Esophagus squamous epithelium (tissue), 5 donors: ENCODE results near the gene AK3. TPM values are rescaled to one million over a fixed set of nuclear protein-coding genes. Genes with fewer than 3 reads are reported as not detected.
A peak's percentile ranks its signal among the peaks of the same experiment; 100 is the strongest.

Experiments used
- DNase-seq: peaks from one replicate; lab custom pipeline; 2025; lab: John Stamatoyannopoulos, UW
- H3K27ac ChIP-seq, 4 donors: fragments of 200-600 bp; sonication (generic); one replicate each; pipeline ENCODE4 v1.5.1; 2016 to 2019; ENCODE audit warnings: mild to moderate bottlenecking in 1 of 4
- H3K27me3 ChIP-seq, 4 donors: fragments of 200-600 bp; sonication (generic); 1 replicate in 3 of 4; 2 replicates in 1 of 4; pipeline versions ENCODE4 v1.5.1 to v1.6.0; 2017 to 2021; ENCODE audit warnings: antibody characterized with exemption in 1 of 4
- H3K36me3 ChIP-seq, 3 donors: fragments of 200-600 bp; sonication (generic); one replicate each; pipeline ENCODE4 v1.5.1; 2016 to 2019
- H3K4me1 ChIP-seq, 3 donors: fragments of 200-600 bp; sonication (generic); one replicate each; pipeline ENCODE4 v1.5.1; 2017 to 2019
- H3K4me3 ChIP-seq, 4 donors: fragments of 200-600 bp; sonication (generic); 1 replicate in 3 of 4; 2 replicates in 1 of 4; pipeline ENCODE4 v1.5.1; 2016 to 2019; ENCODE audit warnings: mild to moderate bottlenecking in 2 of 4, moderate library complexity in 1 of 4
- H3K9me3 ChIP-seq, 3 donors: fragments of 200-600 bp; sonication (generic); one replicate each; pipeline ENCODE4 v1.5.1; 2016 to 2019
- POLR2A ChIP-seq, 4 donors: fragments of 450-650 bp; IDR thresholded peaks; one replicate each; pipeline ENCODE4 v1.6.1; 2017; ENCODE audit warnings: antibody characterized with exemption in 4 of 4, mild to moderate bottlenecking in 4 of 4, moderate library complexity in 3 of 4
- WGBS, 2 donors: methylation state at CpG; one replicate each; pipeline ENCODE4 v1.1.5; 2018; 5-methylcytosine and 5-hydroxymethylcytosine counted together
- intact Hi-C: fragments of 100-400 bp; cut with DNase I; formaldehyde crosslinking; loops from one replicate; pipeline ENCODE4 v1.15.0; 2022
- total RNA-seq, 4 donors: library from RNA; depleted of rRNA; stranded (reverse); fragments of >200 nt; gene quantifications; one replicate each; pipeline ENCODE4 v1.1.0, GENCODE V29; 2016
- TF ChIP-seq, protein P1 (sequence below), 6 experiments: fragments of 450-650 bp in 4 of 6; fragments of 200-600 bp in 2 of 6; sonication (generic) in 2 of 6; IDR thresholded peaks; one replicate each; pipeline ENCODE4 v1.5.1; 2016 to 2019; ENCODE audit warnings: antibody characterized with exemption in 6 of 6, mild to moderate bottlenecking in 4 of 6, moderate library complexity in 4 of 6
- donor health status: DM: yes; HTN: yes; CAD: no.

Gene AK3
- total RNA-seq, 4 donors from 2014 or later: 47.8 to 104 (median 81.2) TPM

DNA sequence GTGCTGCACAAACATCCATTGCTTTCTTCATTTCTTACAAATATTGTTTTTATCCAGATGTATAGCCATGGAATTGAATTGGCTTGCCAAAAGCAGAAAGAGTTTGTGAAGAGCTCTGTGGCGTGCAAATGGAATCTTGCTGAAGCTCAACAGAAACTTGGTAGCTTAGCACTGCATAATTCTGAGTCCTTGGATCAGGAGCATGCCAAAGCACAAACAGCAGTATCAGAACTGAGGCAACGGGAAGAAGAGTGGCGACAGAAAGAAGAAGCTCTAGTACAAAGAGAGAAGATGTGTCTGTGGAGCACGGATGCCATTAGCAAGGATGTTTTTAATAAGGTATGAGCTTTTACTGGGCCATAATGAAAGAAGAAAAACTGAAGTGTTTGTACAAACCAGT, 56.2 kb downstream of the AK3 start:
- TF ChIP-seq POLR2A (IDR thresholded peaks at IDR 0.05): no peak
- TF ChIP-seq, protein P1, sequence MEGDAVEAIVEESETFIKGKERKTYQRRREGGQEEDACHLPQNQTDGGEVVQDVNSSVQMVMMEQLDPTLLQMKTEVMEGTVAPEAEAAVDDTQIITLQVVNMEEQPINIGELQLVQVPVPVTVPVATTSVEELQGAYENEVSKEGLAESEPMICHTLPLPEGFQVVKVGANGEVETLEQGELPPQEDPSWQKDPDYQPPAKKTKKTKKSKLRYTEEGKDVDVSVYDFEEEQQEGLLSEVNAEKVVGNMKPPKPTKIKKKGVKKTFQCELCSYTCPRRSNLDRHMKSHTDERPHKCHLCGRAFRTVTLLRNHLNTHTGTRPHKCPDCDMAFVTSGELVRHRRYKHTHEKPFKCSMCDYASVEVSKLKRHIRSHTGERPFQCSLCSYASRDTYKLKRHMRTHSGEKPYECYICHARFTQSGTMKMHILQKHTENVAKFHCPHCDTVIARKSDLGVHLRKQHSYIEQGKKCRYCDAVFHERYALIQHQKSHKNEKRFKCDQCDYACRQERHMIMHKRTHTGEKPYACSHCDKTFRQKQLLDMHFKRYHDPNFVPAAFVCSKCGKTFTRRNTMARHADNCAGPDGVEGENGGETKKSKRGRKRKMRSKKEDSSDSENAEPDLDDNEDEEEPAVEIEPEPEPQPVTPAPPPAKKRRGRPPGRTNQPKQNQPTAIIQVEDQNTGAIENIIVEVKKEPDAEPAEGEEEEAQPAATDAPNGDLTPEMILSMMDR (IDR thresholded peaks at IDR 0.05): no peak
- H3K27me3 ChIP-seq: no peaks in the 10 kb centered on the region
- no peak for DNase-seq
- WGBS, 2 donors: 78 to 81% methylated on average over 4 of the region's 4 CpGs
- H3K27ac ChIP-seq: peak overlapping the region in 3 of 4 donors; percentile 0 to 74 (median 9)
- H3K4me1 ChIP-seq: peaks cover 0 to 76% (median 10%) of the 10 kb centered on the region in 3 donors
- no peaks in the 10 kb centered on the region for H3K9me3 ChIP-seq
- peaks cover 0 to 45% (median 0%) of the 10 kb centered on the region in 3 donors for H3K36me3 ChIP-seq
- no peak overlapping the region for H3K4me3 ChIP-seq
- intact Hi-C loops: no loop called here

DNA sequence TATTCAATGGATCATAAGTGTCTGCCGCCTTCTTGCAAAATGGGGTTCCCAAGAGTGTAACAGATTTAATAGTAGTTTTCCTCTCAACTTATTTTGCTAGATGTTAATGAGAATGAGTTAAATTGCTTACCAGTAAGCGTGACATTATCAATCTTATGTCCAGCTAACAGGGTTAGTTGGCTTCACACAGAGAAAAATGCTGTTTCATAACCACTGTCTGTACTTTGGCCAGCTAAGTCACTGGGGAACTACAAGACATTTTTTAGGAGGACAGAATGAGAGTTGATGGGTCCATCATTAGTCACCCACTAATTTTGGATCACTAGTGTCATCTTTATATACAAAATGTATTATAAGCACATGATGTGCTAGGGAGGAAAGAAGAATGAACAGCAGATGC, 60.3 kb downstream of the AK3 start:
- WGBS, 2 donors: 33 to 44% methylated on average over 2 of the region's 2 CpGs
- TF ChIP-seq, protein P1 (IDR thresholded peaks at IDR 0.05): no peak
- TF ChIP-seq POLR2A (IDR thresholded peaks at IDR 0.05): no peak
- Histone ChIP-seq H3K27ac (peak overlapping the region; percentile 95 to 99 (median 98)), H3K4me1 (peaks cover 0 to 58% (median 14%) of the 10 kb centered on the region in 3 donors), H3K9me3 (no peaks in the 10 kb centered on the region), H3K36me3 (peaks cover 0 to 11% (median 0%) of the 10 kb centered on the region in 3 donors), H3K4me3 (peak overlapping the region; percentile 71 to 93 (median 88)), H3K27me3 (no peaks in the 10 kb centered on the region)
- intact Hi-C loops: no loop called here
- DNase-seq: no peak

DNA sequence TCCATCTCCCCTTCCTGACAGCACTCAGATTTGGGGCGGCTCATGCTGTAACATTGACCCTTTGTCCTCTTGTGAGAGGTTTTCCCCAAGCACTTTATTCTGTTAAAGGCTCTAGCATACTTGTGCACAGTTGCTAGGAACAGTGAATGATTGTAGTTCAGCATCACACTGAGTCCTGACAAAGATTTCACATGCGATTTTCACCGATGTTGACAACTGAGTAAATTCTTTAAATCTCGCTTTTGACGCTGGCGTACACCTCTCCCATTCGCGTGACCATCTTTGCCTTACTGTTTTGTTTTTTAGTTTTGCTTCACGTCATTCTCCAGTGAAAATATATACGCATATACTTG, 60.9 kb downstream of the AK3 start:
- peaks cover 0 to 58% (median 14%) of the 10 kb centered on the region in 3 donors for H3K4me1 ChIP-seq
- intact Hi-C loops: no loop called here
- H3K27me3 ChIP-seq: no peaks in the 10 kb centered on the region
- peaks cover 0 to 5% (median 0%) of the 10 kb centered on the region in 3 donors for H3K36me3 ChIP-seq
- peak overlapping the region; percentile 95 to 99 (median 98) for H3K27ac ChIP-seq
- peak overlapping the region; percentile 71 to 93 (median 88) for H3K4me3 ChIP-seq
- no peak for DNase-seq
- 0 to 1% methylated on average over 10 of the region's 10 CpGs for whole genome bisulfite sequencing, 2 donors
- H3K9me3 ChIP-seq: no peaks in the 10 kb centered on the region
- TF ChIP-seq, protein P1 (IDR thresholded peaks at IDR 0.05): no peak
- no peak for TF ChIP-seq POLR2A (IDR thresholded peaks at IDR 0.05)

DNA sequence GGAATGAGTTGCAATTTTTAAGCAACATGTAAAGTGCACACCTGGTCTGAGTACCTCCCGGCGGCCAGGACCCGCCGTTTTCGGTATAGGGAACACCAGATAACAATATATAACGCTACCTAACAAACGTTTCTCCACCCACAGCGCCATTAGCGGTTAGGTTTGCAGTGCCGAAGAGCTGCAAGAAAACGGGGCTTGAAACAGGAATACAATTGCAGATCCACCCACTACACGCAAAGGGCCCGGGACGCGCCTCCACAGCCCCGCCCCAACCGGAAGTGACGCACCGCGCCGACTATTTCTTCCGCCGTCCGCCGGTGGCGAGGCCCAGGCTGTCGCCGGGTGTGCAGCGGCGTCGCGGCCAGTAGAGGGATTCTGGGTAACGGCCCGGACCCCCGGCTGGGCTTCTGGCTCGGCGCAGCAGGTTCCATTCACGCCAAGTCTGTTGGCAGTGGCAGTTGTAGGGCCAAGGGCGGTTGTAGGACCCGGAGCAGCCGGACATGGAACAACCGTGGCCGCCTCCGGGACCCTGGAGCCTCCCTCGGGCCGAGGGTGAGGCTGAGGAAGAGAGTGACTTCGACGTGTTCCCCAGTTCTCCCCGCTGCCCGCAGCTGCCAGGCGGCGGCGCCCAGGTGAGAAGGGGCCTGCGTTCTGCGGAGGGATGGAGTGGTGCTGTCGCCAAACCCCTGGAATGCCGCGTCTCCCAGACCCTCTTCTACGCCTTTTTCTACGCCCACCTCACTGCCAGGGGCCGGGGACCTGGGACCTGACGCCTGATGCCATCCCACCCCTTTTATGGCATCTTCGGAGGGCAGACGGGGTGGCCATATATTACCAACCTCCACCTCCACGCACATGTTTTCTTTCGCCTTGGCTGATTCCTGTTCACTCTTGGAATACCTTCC, 61.5 kb downstream of the AK3 start, which contains the start of gene CDC37L1:
Gene CDC37L1 (plus strand): TSS at position 302 of the 905 bp plus-strand sequence. CDS start 199 bp downstream, at position 501.
- H3K4me1 ChIP-seq: peaks cover 0 to 59% (median 14%) of the 10 kb centered on the region in 3 donors
- DNase-seq: peak; percentile 86
- H3K27ac ChIP-seq: peak within 1 kb of the TSS; percentile 95 to 99 (median 98)
- 1% methylated on average over 26 to 32 of the region's 66 CpGs for WGBS, 2 donors
- H3K4me3 ChIP-seq: peak within 1 kb of the TSS; percentile 71 to 93 (median 88)
- H3K36me3 ChIP-seq: no peaks in the 10 kb centered on the region
- H3K27me3 ChIP-seq: no peaks in the 10 kb centered on the region
- intact Hi-C loops: no loop called here
- H3K9me3 ChIP-seq: no peaks in the 10 kb centered on the region
- TF ChIP-seq, protein P1 (IDR thresholded peaks at IDR 0.05): peak; percentile 56 to 92 (median 82)
- TF ChIP-seq POLR2A (IDR thresholded peaks at IDR 0.05): peak in 3 of 4 donors; percentile 87 to 99 (median 96)
